ENCODE data around the gene FHOD3. TPM values are rescaled to one million over a fixed set of nuclear protein-coding genes. Genes with fewer than 3 reads are reported as not detected.

The FHOD3 gene
- total RNA-seq, 1 donor: 3.0 TPM

DNA sequence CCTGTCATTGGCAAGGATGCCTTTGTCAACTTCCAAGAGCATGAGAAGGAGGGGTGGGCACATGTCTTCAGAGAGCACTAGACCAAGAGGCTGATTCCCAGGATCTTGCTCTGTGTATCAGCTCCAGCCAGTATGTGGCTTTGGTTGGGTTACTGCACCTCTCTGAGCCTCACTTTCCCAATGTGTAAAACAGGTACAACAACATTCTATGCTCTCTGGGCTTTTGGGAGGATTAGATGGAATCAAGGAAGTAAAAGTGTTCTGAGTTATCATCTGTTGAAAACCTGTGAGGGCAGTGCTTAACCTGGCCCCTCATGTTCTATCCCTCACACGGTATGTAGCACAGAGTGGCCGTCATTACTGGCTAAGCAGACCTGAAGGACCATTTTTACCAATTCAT, 103.9 kb downstream of the FHOD3 start:
- H3K4me3 ChIP-seq (ENCODE audit: low read depth, low read length): no peak overlapping the region
- TF ChIP-seq, protein P1, sequence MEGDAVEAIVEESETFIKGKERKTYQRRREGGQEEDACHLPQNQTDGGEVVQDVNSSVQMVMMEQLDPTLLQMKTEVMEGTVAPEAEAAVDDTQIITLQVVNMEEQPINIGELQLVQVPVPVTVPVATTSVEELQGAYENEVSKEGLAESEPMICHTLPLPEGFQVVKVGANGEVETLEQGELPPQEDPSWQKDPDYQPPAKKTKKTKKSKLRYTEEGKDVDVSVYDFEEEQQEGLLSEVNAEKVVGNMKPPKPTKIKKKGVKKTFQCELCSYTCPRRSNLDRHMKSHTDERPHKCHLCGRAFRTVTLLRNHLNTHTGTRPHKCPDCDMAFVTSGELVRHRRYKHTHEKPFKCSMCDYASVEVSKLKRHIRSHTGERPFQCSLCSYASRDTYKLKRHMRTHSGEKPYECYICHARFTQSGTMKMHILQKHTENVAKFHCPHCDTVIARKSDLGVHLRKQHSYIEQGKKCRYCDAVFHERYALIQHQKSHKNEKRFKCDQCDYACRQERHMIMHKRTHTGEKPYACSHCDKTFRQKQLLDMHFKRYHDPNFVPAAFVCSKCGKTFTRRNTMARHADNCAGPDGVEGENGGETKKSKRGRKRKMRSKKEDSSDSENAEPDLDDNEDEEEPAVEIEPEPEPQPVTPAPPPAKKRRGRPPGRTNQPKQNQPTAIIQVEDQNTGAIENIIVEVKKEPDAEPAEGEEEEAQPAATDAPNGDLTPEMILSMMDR (IDR thresholded peaks at IDR 0.05; ENCODE audit: insufficient read depth, low read length): no peak
- DNase-seq (ENCODE audit: low read depth): no peak

- peak; percentile 95 for DNase-seq (ENCODE audit: low read depth)
- TF ChIP-seq, protein P1 (IDR thresholded peaks at IDR 0.05; ENCODE audit: insufficient read depth, low read length): peak; percentile 4
- no peak overlapping the region for H3K4me3 ChIP-seq (ENCODE audit: low read depth, low read length)
Observed at GRCh38 chr18:36402765-36403396, 105.4 kb downstream of the FHOD3 start.

- no peak overlapping the region for H3K4me3 ChIP-seq (ENCODE audit: low read depth, low read length)
- TF ChIP-seq, protein P1 (IDR thresholded peaks at IDR 0.05; ENCODE audit: insufficient read depth, low read length): no peak
- DNase-seq (ENCODE audit: low read depth): no peak
Observed at GRCh38 chr18:36403896-36404820, 106.6 kb downstream of the FHOD3 start.

- TF ChIP-seq, protein P1 (IDR thresholded peaks at IDR 0.05; ENCODE audit: insufficient read depth, low read length): no peak
- DNase-seq (ENCODE audit: low read depth): no peak
- no peak overlapping the region for H3K4me3 ChIP-seq (ENCODE audit: low read depth, low read length)
Observed at GRCh38 chr18:36405611-36406010, 108.1 kb downstream of the FHOD3 start.

DNA sequence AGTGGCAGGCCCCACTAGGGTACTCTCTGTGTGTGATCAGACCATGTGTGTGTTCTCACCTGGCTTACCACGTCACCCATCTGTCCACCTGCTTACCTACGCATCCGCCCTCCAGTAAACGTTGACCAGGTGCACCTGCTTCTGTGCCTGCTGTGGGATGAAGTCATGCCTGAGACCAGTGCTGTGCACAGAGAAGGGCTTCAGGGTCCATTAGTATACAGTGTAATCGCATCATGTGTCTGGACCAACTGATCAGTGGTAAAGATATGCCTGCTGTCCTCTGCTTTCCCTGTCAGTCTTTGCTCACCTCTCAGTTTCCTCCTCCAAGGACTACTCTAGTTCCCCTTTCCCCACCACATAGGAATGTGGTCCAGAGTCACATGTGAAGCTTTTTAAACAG, 109.3 kb downstream of the FHOD3 start:
- no peak for DNase-seq (ENCODE audit: low read depth)
- TF ChIP-seq, protein P1 (IDR thresholded peaks at IDR 0.05; ENCODE audit: insufficient read depth, low read length): no peak
- no peak overlapping the region for H3K4me3 ChIP-seq (ENCODE audit: low read depth, low read length)

- no peak overlapping the region for H3K4me3 ChIP-seq (ENCODE audit: low read depth, low read length)
- TF ChIP-seq, protein P1 (IDR thresholded peaks at IDR 0.05; ENCODE audit: insufficient read depth, low read length): no peak
- DNase-seq (ENCODE audit: low read depth): no peak
Observed at GRCh38 chr18:36408606-36409005, 111.1 kb downstream of the FHOD3 start.
